HEK293 (cell line): Measurements from ENCODE around the gene CFAP45.
A peak's percentile ranks its signal among the peaks of the same experiment; 100 is the strongest.

Source experiments
- FEZF1 ChIP-seq: fragments of 450-650 bp; formaldehyde crosslinking; IDR thresholded peaks from 2 replicates; pipeline ENCODE4 v1.5.1; 2016; ENCODE audit warnings: missing biosample characterization, missing genetic modification characterization
- HOXC10 ChIP-seq: sonication (generic); formaldehyde crosslinking; IDR thresholded peaks from 2 replicates; pipeline ENCODE4 v1.8.1; 2023; ENCODE audit warnings: mild to moderate bottlenecking, missing genetic modification reagents
- KLF16 ChIP-seq: fragments of 450-650 bp; formaldehyde crosslinking; IDR thresholded peaks from 2 replicates; pipeline ENCODE4 v1.5.1; 2017; ENCODE audit warnings: missing biosample characterization, missing genetic modification characterization
- KLF7 ChIP-seq: fragments of 450-650 bp; formaldehyde crosslinking; IDR thresholded peaks from 2 replicates; pipeline ENCODE4 v1.5.1; 2016; ENCODE audit warnings: missing biosample characterization, missing genetic modification characterization, borderline replicate concordance
- PRDM1 ChIP-seq: fragments of 450-650 bp; formaldehyde crosslinking; IDR thresholded peaks from 2 replicates; pipeline ENCODE4; 2016; ENCODE audit warnings: missing biosample characterization, missing genetic modification characterization
- SP7 ChIP-seq: fragments of 450-650 bp; formaldehyde crosslinking; IDR thresholded peaks from 2 replicates; pipeline ENCODE4 v1.5.1; 2016; ENCODE audit warnings: missing biosample characterization, missing genetic modification characterization
- ZBTB44 ChIP-seq: fragments of 450-650 bp; IDR thresholded peaks from 2 replicates; pipeline ENCODE4 v1.5.1; 2018; ENCODE audit warnings: missing biosample characterization, mild to moderate bottlenecking, missing genetic modification characterization
- ZBTB48 ChIP-seq: fragments of 450-650 bp; formaldehyde crosslinking; IDR thresholded peaks from 2 replicates; pipeline ENCODE4 v1.5.1; 2016; ENCODE audit warnings: missing biosample characterization, missing genetic modification characterization
- ZFHX2 ChIP-seq: fragments of 450-650 bp; formaldehyde crosslinking; conservative IDR thresholded peaks from 2 replicates; pipeline ENCODE4 v1.5.1; 2016; ENCODE audit warnings: missing biosample characterization, missing genetic modification characterization
- ZFP69B ChIP-seq: fragments of 450-650 bp; formaldehyde crosslinking; IDR thresholded peaks from 2 replicates; pipeline ENCODE4 v1.5.1; 2016; ENCODE audit warnings: missing biosample characterization, missing genetic modification characterization
- ZNF114 ChIP-seq: fragments of 450-650 bp; formaldehyde crosslinking; IDR thresholded peaks from 2 replicates; pipeline ENCODE4 v1.5.0; 2017; ENCODE audit warnings: missing biosample characterization, missing genetic modification characterization
- ZNF132 ChIP-seq: fragments of 450-650 bp; formaldehyde crosslinking; IDR thresholded peaks from 2 replicates; pipeline ENCODE4 v1.5.1; 2017; ENCODE audit warnings: missing biosample characterization, missing genetic modification characterization, borderline replicate concordance
- ZNF157 ChIP-seq: fragments of 450-650 bp; formaldehyde crosslinking; IDR thresholded peaks from 2 replicates; pipeline ENCODE4 v1.5.1; 2016; ENCODE audit warnings: missing biosample characterization, missing genetic modification characterization
- ZNF175 ChIP-seq: fragments of 450-650 bp; formaldehyde crosslinking; IDR thresholded peaks from 2 replicates; pipeline ENCODE4 v1.5.1; 2016; ENCODE audit warnings: missing biosample characterization, missing genetic modification characterization
- ZNF19 ChIP-seq: fragments of 450-650 bp; formaldehyde crosslinking; IDR thresholded peaks from 2 replicates; pipeline ENCODE4; 2016; ENCODE audit warnings: missing biosample characterization, missing genetic modification characterization, low read depth
- ZNF221 ChIP-seq: fragments of 450-650 bp; formaldehyde crosslinking; IDR thresholded peaks from 2 replicates; pipeline ENCODE4 v1.5.1; 2017; ENCODE audit warnings: missing biosample characterization, missing genetic modification characterization, borderline replicate concordance
- ZNF223 ChIP-seq: fragments of 450-650 bp; formaldehyde crosslinking; IDR thresholded peaks from 2 replicates; pipeline ENCODE4 v1.5.1; 2016; ENCODE audit warnings: missing biosample characterization, missing genetic modification characterization
- ZNF239 ChIP-seq: fragments of 450-650 bp; formaldehyde crosslinking; IDR thresholded peaks from 2 replicates; pipeline ENCODE4 v1.5.1; 2016; ENCODE audit warnings: missing biosample characterization, missing genetic modification characterization
- ZNF266 ChIP-seq: fragments of 450-650 bp; formaldehyde crosslinking; IDR thresholded peaks from 2 replicates; pipeline ENCODE4 v1.5.1; 2016; ENCODE audit warnings: missing biosample characterization, missing genetic modification characterization, low read depth
- ZNF302 ChIP-seq: fragments of 450-650 bp; formaldehyde crosslinking; IDR thresholded peaks from 2 replicates; pipeline ENCODE4 v1.5.1; 2016; ENCODE audit warnings: missing biosample characterization, missing genetic modification characterization, low read depth
- ZNF423 ChIP-seq: fragments of 450-650 bp; formaldehyde crosslinking; IDR thresholded peaks from 2 replicates; pipeline ENCODE4 v1.5.1; 2016; ENCODE audit warnings: missing biosample characterization, missing genetic modification characterization
- ZNF433 ChIP-seq: fragments of 450-650 bp; formaldehyde crosslinking; IDR thresholded peaks from 2 replicates; pipeline ENCODE4 v1.5.1; 2016; ENCODE audit warnings: missing biosample characterization, missing genetic modification characterization, low read depth
- ZNF48 ChIP-seq: fragments of 450-650 bp; formaldehyde crosslinking; IDR thresholded peaks from 2 replicates; pipeline ENCODE4 v1.5.1; 2016; ENCODE audit warnings: missing biosample characterization, missing genetic modification characterization
- ZNF548 ChIP-seq: fragments of 450-650 bp; formaldehyde crosslinking; IDR thresholded peaks from 2 replicates; pipeline ENCODE4 v1.5.1; 2016; ENCODE audit warnings: missing biosample characterization, missing genetic modification characterization
- ZNF555 ChIP-seq: fragments of 450-650 bp; formaldehyde crosslinking; conservative IDR thresholded peaks from 2 replicates; pipeline ENCODE4 v1.5.1; 2017; ENCODE audit warnings: missing biosample characterization, mild to moderate bottlenecking, missing genetic modification characterization, inconsistent platforms
- ZNF561 ChIP-seq: fragments of 450-650 bp; IDR thresholded peaks from 2 replicates; pipeline ENCODE4 v1.5.1; 2018; ENCODE audit warnings: missing biosample characterization, missing genetic modification characterization, borderline replicate concordance
- ZNF571 ChIP-seq: fragments of 450-650 bp; formaldehyde crosslinking; IDR thresholded peaks from 2 replicates; pipeline ENCODE4 v1.5.0; 2017; ENCODE audit warnings: missing biosample characterization, missing genetic modification characterization
- ZNF626 ChIP-seq: fragments of 450-650 bp; sonication (Bioruptor Pico); formaldehyde crosslinking; IDR thresholded peaks from 2 replicates; pipeline ENCODE4 v1.5.1; 2018; ENCODE audit warnings: missing biosample characterization, missing genetic modification characterization, inconsistent platforms
- ZNF645 ChIP-seq: fragments of 450-650 bp; formaldehyde crosslinking; IDR thresholded peaks from 2 replicates; pipeline ENCODE4; 2016; ENCODE audit warnings: missing biosample characterization, missing genetic modification characterization
- ZNF785 ChIP-seq: fragments of 450-650 bp; formaldehyde crosslinking; IDR thresholded peaks from 2 replicates; pipeline ENCODE4 v1.5.1; 2016; ENCODE audit warnings: missing biosample characterization, missing genetic modification characterization
- ZNF792 ChIP-seq: fragments of 450-650 bp; formaldehyde crosslinking; IDR thresholded peaks from 2 replicates; pipeline ENCODE4 v1.5.1; 2016; ENCODE audit warnings: missing biosample characterization, missing genetic modification characterization
- ZSCAN23 ChIP-seq: fragments of 450-650 bp; formaldehyde crosslinking; IDR thresholded peaks from 2 replicates; pipeline ENCODE4 v1.5.1; 2016; ENCODE audit warnings: missing biosample characterization, missing genetic modification characterization
- TF ChIP-seq, protein P1 (sequence below): fragments of 450-650 bp; formaldehyde crosslinking; IDR thresholded peaks from 2 replicates; pipeline ENCODE4 v1.5.1; 2016; ENCODE audit warnings: missing biosample characterization, missing genetic modification characterization
- TF ChIP-seq, protein P2 (sequence below): fragments of 450-650 bp; formaldehyde crosslinking; IDR thresholded peaks from 2 replicates; pipeline ENCODE4 v1.5.1; 2017; ENCODE audit warnings: missing biosample characterization, missing genetic modification characterization
- TF ChIP-seq, protein P3 (sequence below): fragments of 450-650 bp; formaldehyde crosslinking; IDR thresholded peaks from 2 replicates; pipeline ENCODE4 v1.5.1; 2016; ENCODE audit warnings: missing biosample characterization, missing genetic modification characterization

Gene CFAP45

GRCh38 chr1:159923203-159924024, 23.4 kb upstream of the CFAP45 start (continued):
- TF ChIP-seq, protein P1, sequence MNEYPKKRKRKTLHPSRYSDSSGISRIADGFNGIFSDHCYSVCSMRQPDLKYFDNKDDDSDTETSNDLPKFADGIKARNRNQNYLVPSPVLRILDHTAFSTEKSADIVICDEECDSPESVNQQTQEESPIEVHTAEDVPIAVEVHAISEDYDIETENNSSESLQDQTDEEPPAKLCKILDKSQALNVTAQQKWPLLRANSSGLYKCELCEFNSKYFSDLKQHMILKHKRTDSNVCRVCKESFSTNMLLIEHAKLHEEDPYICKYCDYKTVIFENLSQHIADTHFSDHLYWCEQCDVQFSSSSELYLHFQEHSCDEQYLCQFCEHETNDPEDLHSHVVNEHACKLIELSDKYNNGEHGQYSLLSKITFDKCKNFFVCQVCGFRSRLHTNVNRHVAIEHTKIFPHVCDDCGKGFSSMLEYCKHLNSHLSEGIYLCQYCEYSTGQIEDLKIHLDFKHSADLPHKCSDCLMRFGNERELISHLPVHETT (tag by site-specific recombination) = 0 out of 2 replicates have a peak, but pooled peaks have one; percentile 15
- no peak for TF ChIP-seq ZNF626 (tag by site-specific recombination)
- no peak for TF ChIP-seq ZNF114
- TF ChIP-seq ZNF561 (tag by site-specific recombination) = 0 out of 2 replicates have a peak, but pooled peaks have one; percentile 16
- TF ChIP-seq ZFP69B = 0 out of 2 replicates have a peak, but pooled peaks have one; percentile 26
- no peak for TF ChIP-seq ZNF223 (tag by site-specific recombination)
- TF ChIP-seq KLF7 = peak; percentile 43; the same call in 1 of the 2 replicates
- TF ChIP-seq ZNF239 (tag by site-specific recombination) = no peak
- no peak for TF ChIP-seq ZBTB44 (tag by site-specific recombination)
- TF ChIP-seq FEZF1 (tag by site-specific recombination) = no peak
- TF ChIP-seq ZNF175 (tag by site-specific recombination) = no peak
- no peak for TF ChIP-seq ZNF555 (tag by site-specific recombination)
- no peak for TF ChIP-seq ZNF157 (tag by site-specific recombination)
- TF ChIP-seq PRDM1 = peak; percentile 19; the same call in 1 of the 2 replicates
- no peak for TF ChIP-seq HOXC10 (CRISPR knock-in tag)
- TF ChIP-seq ZNF19 (tag by site-specific recombination) = no peak
- TF ChIP-seq ZFHX2 (tag by site-specific recombination) = peak; percentile 91
- TF ChIP-seq ZNF645 (tag by site-specific recombination) = no peak
- no peak for TF ChIP-seq ZNF785
- TF ChIP-seq ZNF132 (tag by site-specific recombination) = no peak
- no peak for TF ChIP-seq ZNF302 (tag by site-specific recombination)
- no peak for TF ChIP-seq ZNF266 (tag by site-specific recombination)
- TF ChIP-seq KLF16 = no peak; the same call in 1 of the 2 replicates
- TF ChIP-seq ZNF571 (tag by site-specific recombination) = no peak
- TF ChIP-seq ZBTB48 = peak; percentile 95
- no peak for TF ChIP-seq ZNF221 (tag by site-specific recombination)
- no peak for TF ChIP-seq ZNF48 (tag by site-specific recombination)
- TF ChIP-seq ZNF548 (tag by site-specific recombination) = no peak
- TF ChIP-seq, protein P2, sequence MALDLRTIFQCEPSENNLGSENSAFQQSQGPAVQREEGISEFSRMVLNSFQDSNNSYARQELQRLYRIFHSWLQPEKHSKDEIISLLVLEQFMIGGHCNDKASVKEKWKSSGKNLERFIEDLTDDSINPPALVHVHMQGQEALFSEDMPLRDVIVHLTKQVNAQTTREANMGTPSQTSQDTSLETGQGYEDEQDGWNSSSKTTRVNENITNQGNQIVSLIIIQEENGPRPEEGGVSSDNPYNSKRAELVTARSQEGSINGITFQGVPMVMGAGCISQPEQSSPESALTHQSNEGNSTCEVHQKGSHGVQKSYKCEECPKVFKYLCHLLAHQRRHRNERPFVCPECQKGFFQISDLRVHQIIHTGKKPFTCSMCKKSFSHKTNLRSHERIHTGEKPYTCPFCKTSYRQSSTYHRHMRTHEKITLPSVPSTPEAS (tag by site-specific recombination) = no peak
- TF ChIP-seq ZNF792 (tag by site-specific recombination) = no peak
- no peak for TF ChIP-seq ZNF423 (tag by site-specific recombination)
- peak; percentile 74 for TF ChIP-seq SP7
- TF ChIP-seq, protein P3, sequence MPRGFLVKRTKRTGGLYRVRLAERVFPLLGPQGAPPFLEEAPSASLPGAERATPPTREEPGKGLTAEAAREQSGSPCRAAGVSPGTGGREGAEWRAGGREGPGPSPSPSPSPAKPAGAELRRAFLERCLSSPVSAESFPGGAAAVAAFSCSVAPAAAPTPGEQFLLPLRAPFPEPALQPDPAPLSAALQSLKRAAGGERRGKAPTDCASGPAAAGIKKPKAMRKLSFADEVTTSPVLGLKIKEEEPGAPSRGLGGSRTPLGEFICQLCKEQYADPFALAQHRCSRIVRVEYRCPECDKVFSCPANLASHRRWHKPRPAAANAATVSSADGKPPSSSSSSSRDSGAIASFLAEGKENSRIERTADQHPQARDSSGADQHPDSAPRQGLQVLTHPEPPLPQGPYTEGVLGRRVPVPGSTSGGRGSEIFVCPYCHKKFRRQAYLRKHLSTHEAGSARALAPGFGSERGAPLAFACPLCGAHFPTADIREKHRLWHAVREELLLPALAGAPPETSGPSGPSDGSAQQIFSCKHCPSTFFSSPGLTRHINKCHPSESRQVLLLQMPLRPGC (tag by site-specific recombination) = no peak
- TF ChIP-seq ZSCAN23 (tag by site-specific recombination) = no peak
- no peak for TF ChIP-seq ZNF433 (tag by site-specific recombination)
